ENCODE data around the gene PCOLCE2. TPM values are rescaled to one million over a fixed set of nuclear protein-coding genes. Genes with fewer than 3 reads are reported as not detected.
A peak's percentile ranks its signal among the peaks of the same experiment; 100 is the strongest.

PCOLCE2 gene
- 52.7 TPM for total RNA-seq
- long read RNA-seq, transcript PCOLCE2-201 (9 exons, 2,021 nt): major isoform, 112 of 117 reads
- long read RNA-seq, partial matches to known transcripts: 4 of 117 reads
- long read RNA-seq, other reads (novel, unspliced or antisense): 1 of 117 reads

GRCh38 chr3:142888481-142889211 lies at the start of gene PCOLCE2:
PCOLCE2 (minus strand) TSS chr3:142889083; CDS start chr3:142888896, 187 bp downstream.
- intact Hi-C loops (cut with DNase I): no loop called here
- peak; percentile 87 for ATAC-seq (ENCODE audit: poor library complexity)
- DNase-seq: peak; percentile 65

GRCh38 chr3:142935963-142936362 lies 47.1 kb upstream of the PCOLCE2 start:
- DNase-seq (no peak), ATAC-seq (ENCODE audit: poor library complexity) (no peak)
- intact Hi-C loops (cut with DNase I): no loop called here

GRCh38 chr3:142934887-142935269 lies 46.0 kb upstream of the PCOLCE2 start:
- DNase-seq: no peak
- no peak for ATAC-seq (ENCODE audit: poor library complexity)
- intact Hi-C loops (cut with DNase I): no loop called here

- DNase-seq (no peak), ATAC-seq (ENCODE audit: poor library complexity) (no peak)
- intact Hi-C loops (cut with DNase I): no loop called here
Measured at GRCh38 chr3:142934128-142934886, 45.4 kb upstream of the PCOLCE2 start.

- intact Hi-C loops (cut with DNase I): no loop called here
- no peak for ATAC-seq (ENCODE audit: poor library complexity)
- no peak for DNase-seq
Measured at GRCh38 chr3:142931222-142931621, 42.3 kb upstream of the PCOLCE2 start.

GRCh38 chr3:142930463-142930862 lies 41.6 kb upstream of the PCOLCE2 start:
- intact Hi-C loops (cut with DNase I): no loop called here
- ATAC-seq (ENCODE audit: poor library complexity) (no peak), DNase-seq (no peak)

GRCh38 chr3:142929890-142930289 lies 41.0 kb upstream of the PCOLCE2 start:
- no peak for ATAC-seq (ENCODE audit: poor library complexity)
- DNase-seq: no peak
- intact Hi-C loops (cut with DNase I): no loop called here

GRCh38 chr3:142929109-142929508 lies 40.2 kb upstream of the PCOLCE2 start:
- DNase-seq (peak; percentile 56), ATAC-seq (ENCODE audit: poor library complexity) (peak; percentile 82)
- intact Hi-C loops (cut with DNase I): no loop called here

GRCh38 chr3:142926368-142926944 lies 37.6 kb upstream of the PCOLCE2 start:
- ATAC-seq (ENCODE audit: poor library complexity) (no peak), DNase-seq (no peak)
- intact Hi-C loops (cut with DNase I): no loop called here

GRCh38 chr3:142925140-142925539 lies 36.3 kb upstream of the PCOLCE2 start:
- DNase-seq: no peak
- ATAC-seq (ENCODE audit: poor library complexity): no peak
- intact Hi-C loops (cut with DNase I): no loop called here

GRCh38 chr3:142923694-142924093 lies 34.8 kb upstream of the PCOLCE2 start:
- intact Hi-C loops (cut with DNase I): no loop called here
- DNase-seq (no peak), ATAC-seq (ENCODE audit: poor library complexity) (no peak)

GRCh38 chr3:142916605-142917004 lies 27.7 kb upstream of the PCOLCE2 start:
- ATAC-seq (ENCODE audit: poor library complexity): no peak
- intact Hi-C loops (cut with DNase I): no loop called here
- DNase-seq: no peak

GRCh38 chr3:142915636-142916035 lies 26.8 kb upstream of the PCOLCE2 start:
- intact Hi-C loops (cut with DNase I): no loop called here
- ATAC-seq (ENCODE audit: poor library complexity) (no peak), DNase-seq (no peak)

GRCh38 chr3:142914286-142914811 lies 25.5 kb upstream of the PCOLCE2 start:
- DNase-seq: no peak
- intact Hi-C loops (cut with DNase I): no loop called here
- ATAC-seq (ENCODE audit: poor library complexity): no peak

GRCh38 chr3:142913432-142913831 lies 24.5 kb upstream of the PCOLCE2 start:
- intact Hi-C loops (cut with DNase I): no loop called here
- DNase-seq: no peak
- no peak for ATAC-seq (ENCODE audit: poor library complexity)

GRCh38 chr3:142912402-142913172 lies 23.7 kb upstream of the PCOLCE2 start:
- DNase-seq (no peak), ATAC-seq (ENCODE audit: poor library complexity) (peak; percentile 60)
- intact Hi-C loops (cut with DNase I): no loop called here

GRCh38 chr3:142910280-142910679 lies 21.4 kb upstream of the PCOLCE2 start:
- DNase-seq (no peak), ATAC-seq (ENCODE audit: poor library complexity) (no peak)
- intact Hi-C loops (cut with DNase I): no loop called here

GRCh38 chr3:142909282-142909681 lies 20.4 kb upstream of the PCOLCE2 start:
- no peak for DNase-seq
- intact Hi-C loops (cut with DNase I): no loop called here
- no peak for ATAC-seq (ENCODE audit: poor library complexity)

- intact Hi-C loops (cut with DNase I): no loop called here
- no peak for DNase-seq
Measured at GRCh38 chr3:142907996-142908395, 19.1 kb upstream of the PCOLCE2 start.

More at GRCh38 chr3:142907996-142908395, 19.1 kb upstream of the PCOLCE2 start:
- no peak for ATAC-seq (ENCODE audit: poor library complexity)

All from Right ventricle myocardium superior (tissue), 1 donor.